HG03103 (cell line): ENCODE data around the gene S100Z.
"Not testable (repeated sequence)": the region's sequence is repeated elsewhere in the genome, so short reads cannot be mapped to it uniquely, and the experiment has no call there.

Source experiments
- ATAC-seq: cut with Tn5 transposase; IDR thresholded peaks from one replicate; pipeline ENCODE4 v1.9.1; 2021; ENCODE audit warnings: low read depth; ENCODE audit not compliant: unreplicated experiment

The S100Z gene

GRCh38 chr5:76945238-76945637, 95.4 kb downstream of the S100Z start:
- not testable (repeated sequence) for ATAC-seq

DNA sequence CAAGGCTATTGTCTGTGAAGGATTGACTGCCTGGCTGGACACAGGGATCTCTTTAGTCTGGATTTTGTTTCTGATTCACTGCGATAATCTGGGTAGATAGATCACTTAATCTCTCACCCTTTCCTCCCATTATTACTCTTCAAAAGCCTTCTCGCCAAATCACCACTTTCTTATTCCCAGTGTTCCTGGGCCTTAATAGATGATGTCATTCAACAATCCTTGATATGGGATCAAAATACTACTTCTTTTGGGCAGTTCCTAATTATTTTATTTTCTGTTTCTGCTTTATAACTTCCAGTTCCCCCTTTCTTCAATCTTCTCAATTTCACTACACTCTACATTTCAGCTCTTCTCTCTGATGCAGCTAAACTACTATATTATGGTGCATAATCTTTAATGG, 96.3 kb downstream of the S100Z start:
- ATAC-seq: no peak

GRCh38 chr5:76947082-76947503, 97.3 kb downstream of the S100Z start:
- ATAC-seq: no peak

DNA sequence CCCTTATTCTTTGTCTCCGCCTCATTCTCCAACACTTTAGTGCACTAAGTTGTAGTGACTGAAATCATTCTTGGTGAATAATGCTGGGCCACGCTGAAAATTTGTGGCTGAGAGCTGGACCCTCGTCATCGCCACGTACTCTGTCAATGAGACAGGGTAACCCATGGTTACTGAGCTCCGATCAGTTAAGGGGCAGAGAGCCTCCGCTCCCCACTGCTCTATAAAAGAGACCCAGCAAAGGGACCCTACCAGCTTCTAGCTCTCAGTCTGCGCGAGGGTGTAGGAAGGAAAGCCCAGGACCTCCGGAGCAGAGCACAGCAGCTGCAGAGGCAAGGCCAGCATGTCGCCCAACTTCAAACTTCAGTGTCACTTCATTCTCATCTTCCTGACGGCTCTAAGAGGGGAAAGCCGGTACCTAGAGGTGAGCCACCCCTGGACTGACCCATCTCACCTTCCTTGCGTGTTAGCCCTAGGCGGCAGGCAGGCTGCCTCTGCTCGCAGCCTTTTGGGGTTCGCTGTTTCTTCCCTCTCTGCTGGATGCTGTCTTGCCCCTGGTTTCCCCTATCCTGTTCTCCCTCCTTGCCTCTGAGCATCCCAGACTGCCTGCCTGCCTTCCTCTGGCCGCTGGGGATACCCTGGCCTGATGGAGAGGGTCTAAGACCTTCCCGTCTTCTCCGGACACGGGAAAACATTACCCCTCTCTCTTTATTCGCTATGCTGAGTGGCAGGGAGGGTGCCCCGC, 103.2 kb downstream of the S100Z start, which contains the start of gene CRHBP:
Gene CRHBP (plus strand): TSS at position 251 of the 742 bp plus-strand sequence. CDS start 90 bp downstream, at position 341.
- no peak for ATAC-seq

GRCh38 chr5:76953551-76954382, 104.0 kb downstream of the S100Z start:
- no peak for ATAC-seq

GRCh38 chr5:76954383-76954763, 104.6 kb downstream of the S100Z start:
- ATAC-seq: no peak

DNA sequence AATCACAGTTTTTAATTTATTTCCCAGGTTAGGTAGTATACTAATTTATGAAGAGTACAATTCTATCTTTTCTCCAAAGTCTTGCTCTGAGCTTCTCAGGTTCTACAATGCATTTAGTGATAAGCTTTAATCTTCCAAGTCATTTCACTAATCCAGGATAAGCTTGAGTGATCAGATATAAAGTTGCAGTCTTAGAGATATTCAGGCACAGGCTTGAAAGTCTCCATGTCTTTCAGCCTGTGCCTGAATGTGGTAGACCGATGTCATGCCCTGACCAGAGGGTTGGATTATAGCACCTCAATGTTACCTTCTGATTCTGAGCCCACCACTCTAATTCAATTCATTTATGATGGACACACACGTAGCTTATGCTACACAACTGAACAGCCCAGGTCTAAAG, 106.2 kb downstream of the S100Z start:
- ATAC-seq: no peak

- no peak for ATAC-seq
These were observed 109.4 kb downstream of the S100Z start for GRCh38 chr5:76958991-76959767.

DNA sequence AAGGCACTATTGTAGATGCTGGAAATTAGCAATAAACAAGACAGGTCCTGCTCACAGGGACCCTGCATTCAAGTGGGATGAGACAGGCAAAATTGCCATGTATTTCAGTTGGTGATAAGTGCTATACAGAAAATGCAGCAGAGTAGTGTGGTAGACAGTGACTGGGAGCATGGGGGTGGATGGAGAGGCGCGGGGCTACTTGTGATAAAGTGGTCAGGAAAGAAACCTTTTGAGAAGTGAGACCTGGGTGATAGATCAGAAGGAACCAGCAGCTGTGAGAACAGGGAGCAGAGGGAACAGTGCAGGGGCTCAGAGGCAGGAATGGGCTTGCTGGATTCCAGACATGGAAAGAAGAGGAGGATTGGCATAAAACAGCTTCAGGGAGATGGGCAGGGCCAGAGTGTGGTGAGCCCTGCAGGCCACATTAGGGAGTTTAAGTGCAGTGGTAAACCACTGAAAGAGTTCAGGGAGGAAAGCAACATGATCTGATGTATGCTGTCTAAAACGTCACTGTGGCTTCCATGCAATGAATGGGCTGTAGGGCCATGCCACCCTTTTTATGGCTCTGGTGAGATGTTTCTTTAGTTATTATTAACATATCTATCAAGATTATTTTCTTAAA, 110.3 kb downstream of the S100Z start:
- ATAC-seq: no peak

DNA sequence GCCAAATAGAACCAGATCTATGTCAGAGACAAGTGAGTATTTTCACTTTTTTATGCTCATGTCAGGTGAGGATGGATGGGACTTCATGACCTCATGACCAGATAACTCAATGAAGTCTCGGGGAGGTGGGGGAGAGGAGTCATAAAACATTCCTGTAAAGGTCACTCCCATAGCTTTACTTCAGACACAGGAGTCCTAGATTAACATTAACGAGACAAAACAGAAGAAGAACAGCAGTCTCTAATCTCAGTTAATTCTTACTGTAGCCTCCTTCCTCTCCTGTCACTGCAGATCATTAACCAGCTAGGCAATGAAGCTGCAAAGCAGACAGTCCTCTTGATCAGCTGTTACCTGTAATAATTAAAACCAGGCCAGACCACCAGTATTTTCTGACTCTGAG, 114.2 kb downstream of the S100Z start:
- ATAC-seq: no peak
